Glutamatergic neuron (in vitro differentiated cells): ENCODE measurements around the gene NBAS. TPM values are rescaled to one million over a fixed set of nuclear protein-coding genes. Genes with fewer than 3 reads are reported as not detected.
A peak's percentile ranks its signal among the peaks of the same experiment; 100 is the strongest.
"Not testable (repeated sequence)": the region's sequence is repeated elsewhere in the genome, so short reads cannot be mapped to it uniquely, and the experiment has no call there.

ENCODE experiments used
- DNase-seq: peaks from one replicate; pipeline ENCODE4 v3.0.0; 2022
- H3K27ac Mint-ChIP-seq: one replicate; pipeline ENCODE4 v1.8.0; 2020; ENCODE audit warnings: mild to moderate bottlenecking, mixed read lengths, inconsistent platforms; ENCODE audit not compliant: unreplicated experiment
- H3K27me3 Mint-ChIP-seq: one replicate; pipeline ENCODE4 v1.8.0; 2020; ENCODE audit warnings: mild to moderate bottlenecking, moderate library complexity, mixed read lengths, inconsistent platforms; ENCODE audit not compliant: unreplicated experiment
- H3K36me3 Mint-ChIP-seq: one replicate; pipeline ENCODE4 v1.8.0; 2020; ENCODE audit warnings: mild to moderate bottlenecking, mixed read lengths, inconsistent platforms; ENCODE audit not compliant: unreplicated experiment
- H3K4me1 Mint-ChIP-seq: one replicate; pipeline ENCODE4 v1.8.0; 2020; ENCODE audit warnings: mild to moderate bottlenecking, low read depth, mixed read lengths, inconsistent platforms; ENCODE audit not compliant: unreplicated experiment
- H3K4me3 Mint-ChIP-seq: one replicate; pipeline ENCODE4 v1.8.0; 2020; ENCODE audit warnings: mild to moderate bottlenecking, mixed read lengths, inconsistent platforms; ENCODE audit not compliant: unreplicated experiment
- H3K9me3 Mint-ChIP-seq: one replicate; pipeline ENCODE4 v1.8.0; 2020; ENCODE audit warnings: mild to moderate bottlenecking, moderate library complexity, mixed read lengths, inconsistent platforms; ENCODE audit not compliant: unreplicated experiment
- total RNA-seq: library from RNA; stranded (reverse); fragmentation: NEBNext Ultra II Directional; extraction: Animal tissue kit (Norgen Biotek cat#: 25700); gene quantifications from one replicate; pipeline ENCODE4 v1.2.1, GENCODE V29; 2021; ENCODE audit not compliant: unreplicated experiment
- TF ChIP-seq, protein P1 (sequence below): fragments of 200-600 bp; sonication (generic); IDR thresholded peaks from one replicate; pipeline ENCODE4 v1.5.0; 2021; ENCODE audit not compliant: partially characterized antibody, unreplicated experiment

NBAS gene
- total RNA-seq, 1 donor from 2014 or later: 46.1 TPM

DNA sequence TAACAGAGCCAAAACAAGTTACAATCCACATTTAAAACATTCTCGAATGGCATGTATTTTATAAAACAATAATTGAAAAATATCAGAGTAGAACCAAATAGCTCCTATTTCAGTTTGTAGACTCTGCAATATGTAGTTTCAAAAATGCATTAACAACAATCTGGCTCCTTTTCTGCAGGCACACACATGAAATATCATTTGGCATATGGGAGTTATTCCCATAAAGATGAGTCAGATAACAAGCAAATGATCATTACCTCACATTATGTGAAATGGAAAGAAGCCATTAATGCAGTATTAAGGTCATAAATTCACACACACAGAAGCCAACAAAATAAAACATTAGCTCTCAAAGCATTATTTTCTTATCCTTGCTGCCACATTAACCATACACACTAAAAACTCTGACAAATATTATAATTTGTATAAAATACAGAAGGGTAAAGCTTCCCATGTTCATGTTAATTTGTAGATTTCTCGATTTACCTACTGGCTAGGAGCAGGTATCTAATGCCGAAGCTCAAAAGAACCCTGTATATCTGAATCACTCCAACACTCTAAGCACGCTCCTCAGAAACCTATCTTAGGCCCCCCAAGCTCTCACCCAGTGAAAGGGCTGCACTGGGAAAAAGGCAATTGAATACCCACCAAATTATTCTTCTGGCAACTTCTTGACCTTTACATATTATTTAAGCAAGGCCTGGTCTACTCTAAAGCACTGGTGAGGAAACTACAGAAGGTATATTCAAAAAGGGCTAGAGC, 13.8 kb downstream of the NBAS start:
- no peaks in the 10 kb centered on the region for H3K27me3 Mint-ChIP-seq
- DNase-seq: no peak

DNA sequence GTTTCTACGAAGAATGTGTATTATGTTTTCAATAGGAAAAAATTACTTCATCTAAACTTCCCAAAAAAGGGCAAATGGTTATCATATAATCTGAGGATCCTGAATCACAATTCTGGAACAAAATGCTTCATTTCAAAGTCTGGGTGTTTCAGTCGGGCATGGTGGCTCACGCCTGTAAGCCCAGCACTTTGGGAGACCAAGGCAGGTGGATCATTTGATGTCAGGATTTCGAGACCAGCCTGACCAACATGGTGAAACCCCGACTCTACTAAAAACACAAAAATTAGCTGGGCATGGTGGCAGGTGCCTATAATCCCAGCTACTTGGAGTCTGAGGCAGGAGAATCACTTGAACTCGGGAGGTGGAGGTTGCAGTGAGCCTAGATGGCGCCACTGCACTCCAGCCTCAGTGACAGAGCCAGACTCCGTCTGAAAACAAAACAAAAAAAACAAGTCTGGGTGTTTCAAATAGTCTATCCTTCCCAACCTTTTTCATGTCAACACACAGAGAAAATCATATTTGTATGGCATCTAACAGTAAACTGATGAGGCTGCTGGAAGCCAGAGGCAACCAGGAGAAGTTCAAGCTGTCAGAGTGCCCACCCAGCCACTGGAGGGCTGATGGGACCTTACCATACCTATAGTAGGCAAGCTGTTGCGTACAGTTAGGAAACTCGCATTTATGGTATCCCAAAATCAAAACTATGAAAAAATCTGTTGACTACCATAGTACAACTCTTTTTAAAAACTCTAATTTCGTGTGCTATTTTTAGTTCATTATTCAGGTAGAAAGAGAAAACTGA, 14.6 kb downstream of the NBAS start:
- Mint-ChIP-seq H3K9me3 (no peaks in the 10 kb centered on the region), H3K4me3 (no peak overlapping the region), H3K27me3 (no peaks in the 10 kb centered on the region), H3K27ac (no peak overlapping the region), H3K4me1 (peaks cover 5% of the 10 kb centered on the region), H3K36me3 (no peaks in the 10 kb centered on the region)
- no peak for DNase-seq
- TF ChIP-seq, protein P1, sequence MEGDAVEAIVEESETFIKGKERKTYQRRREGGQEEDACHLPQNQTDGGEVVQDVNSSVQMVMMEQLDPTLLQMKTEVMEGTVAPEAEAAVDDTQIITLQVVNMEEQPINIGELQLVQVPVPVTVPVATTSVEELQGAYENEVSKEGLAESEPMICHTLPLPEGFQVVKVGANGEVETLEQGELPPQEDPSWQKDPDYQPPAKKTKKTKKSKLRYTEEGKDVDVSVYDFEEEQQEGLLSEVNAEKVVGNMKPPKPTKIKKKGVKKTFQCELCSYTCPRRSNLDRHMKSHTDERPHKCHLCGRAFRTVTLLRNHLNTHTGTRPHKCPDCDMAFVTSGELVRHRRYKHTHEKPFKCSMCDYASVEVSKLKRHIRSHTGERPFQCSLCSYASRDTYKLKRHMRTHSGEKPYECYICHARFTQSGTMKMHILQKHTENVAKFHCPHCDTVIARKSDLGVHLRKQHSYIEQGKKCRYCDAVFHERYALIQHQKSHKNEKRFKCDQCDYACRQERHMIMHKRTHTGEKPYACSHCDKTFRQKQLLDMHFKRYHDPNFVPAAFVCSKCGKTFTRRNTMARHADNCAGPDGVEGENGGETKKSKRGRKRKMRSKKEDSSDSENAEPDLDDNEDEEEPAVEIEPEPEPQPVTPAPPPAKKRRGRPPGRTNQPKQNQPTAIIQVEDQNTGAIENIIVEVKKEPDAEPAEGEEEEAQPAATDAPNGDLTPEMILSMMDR: no peak

More for the DNA sequence above, 13.8 kb downstream of the NBAS start:
- Mint-ChIP-seq H3K9me3 (no peaks in the 10 kb centered on the region), H3K27ac (no peak overlapping the region), H3K4me1 (peaks cover 5% of the 10 kb centered on the region), H3K4me3 (no peak overlapping the region), H3K36me3 (no peaks in the 10 kb centered on the region)
- TF ChIP-seq, protein P1: no peak

DNA sequence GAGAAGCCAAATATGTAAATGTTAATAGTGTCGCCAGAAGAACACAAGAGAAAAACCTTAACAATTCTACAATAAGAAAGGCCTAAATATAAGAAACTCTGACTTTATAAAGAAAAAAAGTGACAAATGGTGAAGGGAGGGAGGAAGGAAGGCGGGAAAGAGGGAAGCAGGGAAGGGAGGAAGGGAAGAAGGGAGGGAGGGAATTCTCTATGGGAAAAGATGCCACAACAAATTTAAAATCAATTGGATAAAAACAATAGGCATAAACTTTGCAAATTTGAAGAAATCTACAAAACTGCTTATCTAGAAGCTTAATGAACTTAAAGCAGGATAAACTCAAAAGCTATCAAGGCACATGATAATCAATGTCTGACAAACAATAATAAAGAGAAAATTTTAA, 16.9 kb downstream of the NBAS start:
- peaks cover 5% of the 10 kb centered on the region for H3K4me1 Mint-ChIP-seq
- no peak for DNase-seq
- no peak overlapping the region for H3K4me3 Mint-ChIP-seq
- peaks cover 7% of the 10 kb centered on the region for H3K36me3 Mint-ChIP-seq
- TF ChIP-seq, protein P1: no peak
- H3K9me3 Mint-ChIP-seq: peaks cover 6% of the 10 kb centered on the region
- peaks cover 2% of the 10 kb centered on the region for H3K27me3 Mint-ChIP-seq
- no peak overlapping the region for H3K27ac Mint-ChIP-seq

DNA sequence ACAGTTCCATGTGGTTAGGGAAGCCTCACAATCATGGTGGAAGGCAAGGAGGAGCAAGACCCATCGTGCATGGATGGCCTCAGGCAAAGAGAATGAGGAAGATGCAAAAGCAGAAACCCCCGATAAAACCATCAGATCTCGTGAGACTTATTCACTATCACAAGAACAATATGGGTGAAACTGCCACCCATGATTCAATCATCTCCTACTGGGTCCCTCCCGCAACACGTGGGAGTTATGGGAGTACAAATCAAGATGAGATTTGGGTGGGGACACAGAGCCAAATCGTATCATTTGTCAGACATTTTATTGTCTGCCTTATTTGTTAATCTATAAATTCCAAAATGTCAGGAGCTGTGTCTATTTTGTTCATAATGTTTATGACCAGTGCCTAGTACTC, 17.6 kb downstream of the NBAS start:
- TF ChIP-seq, protein P1: no peak
- peaks cover 7% of the 10 kb centered on the region for H3K36me3 Mint-ChIP-seq
- peaks cover 6% of the 10 kb centered on the region for H3K9me3 Mint-ChIP-seq
- peak overlapping the region; percentile 90 for H3K27ac Mint-ChIP-seq
- peaks cover 2% of the 10 kb centered on the region for H3K27me3 Mint-ChIP-seq
- peaks cover 5% of the 10 kb centered on the region for H3K4me1 Mint-ChIP-seq
- no peak overlapping the region for H3K4me3 Mint-ChIP-seq
- no peak for DNase-seq

DNA sequence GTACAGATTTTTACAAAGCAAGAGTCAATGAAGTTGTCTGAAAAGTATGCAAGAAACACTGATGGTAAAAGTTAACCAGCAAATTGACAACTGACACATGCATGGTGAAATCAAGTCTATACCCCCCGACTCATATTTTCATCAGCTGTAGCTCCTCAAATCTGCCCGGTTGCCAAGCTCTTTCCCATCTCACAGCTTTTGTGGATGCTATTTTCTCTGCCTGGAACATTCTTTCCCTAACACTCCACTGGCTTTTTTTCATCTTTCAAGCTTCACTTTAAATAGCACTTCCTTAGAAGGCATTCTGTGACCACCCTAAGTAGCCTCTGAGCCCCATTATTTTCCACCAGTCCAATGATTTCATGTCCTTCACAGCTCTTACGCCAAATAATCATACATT, 18.1 kb downstream of the NBAS start:
- TF ChIP-seq, protein P1: no peak
- Mint-ChIP-seq H3K27me3 (peaks cover 2% of the 10 kb centered on the region), H3K36me3 (peaks cover 7% of the 10 kb centered on the region), H3K9me3 (peaks cover 6% of the 10 kb centered on the region), H3K27ac (peak overlapping the region; percentile 90), H3K4me1 (peaks cover 5% of the 10 kb centered on the region), H3K4me3 (no peak overlapping the region)
- no peak for DNase-seq

DNA sequence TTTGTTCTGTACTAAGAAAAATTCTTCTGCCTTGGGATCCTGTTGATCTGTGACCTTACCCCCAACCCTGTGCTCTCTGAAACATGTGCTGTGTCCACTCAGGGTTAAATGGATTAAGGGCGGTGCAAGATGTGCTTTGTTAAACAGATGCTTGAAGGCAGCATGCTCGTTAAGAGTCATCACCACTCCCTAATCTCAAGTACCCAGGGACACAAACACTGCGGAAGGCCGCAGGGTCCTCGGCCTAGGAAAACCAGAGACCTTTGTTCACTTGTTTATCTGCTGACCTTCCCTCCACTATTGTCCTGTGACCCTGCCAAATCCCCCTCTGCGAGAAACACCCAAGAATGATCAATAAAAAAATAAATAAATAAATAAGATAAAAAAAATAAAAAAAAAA, 18.9 kb downstream of the NBAS start:
- H3K27ac Mint-ChIP-seq: peak overlapping the region; percentile 90
- not testable (repeated sequence) for H3K4me3 Mint-ChIP-seq, DNase-seq, H3K36me3 Mint-ChIP-seq, H3K27me3 Mint-ChIP-seq, H3K9me3 Mint-ChIP-seq, H3K4me1 Mint-ChIP-seq

DNA sequence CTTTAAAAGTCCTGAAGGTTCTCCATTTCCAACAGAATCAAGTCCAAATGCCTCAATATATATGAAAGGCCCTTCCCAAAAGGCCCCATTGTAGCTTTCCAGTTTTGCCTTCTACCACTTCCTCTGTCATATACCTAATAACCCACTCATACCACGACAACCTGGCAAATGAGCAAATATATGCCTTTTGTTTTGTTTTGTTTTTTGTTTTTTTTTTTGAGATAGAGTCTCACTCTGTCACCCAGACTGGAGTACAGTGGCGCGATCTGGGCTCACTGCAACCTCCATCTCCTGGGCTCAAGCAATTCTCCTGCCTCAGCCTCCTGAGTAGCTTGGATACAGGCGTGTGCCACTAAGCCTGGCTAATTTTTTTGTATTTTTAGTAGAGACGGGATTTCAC, 20.6 kb downstream of the NBAS start:
- H3K9me3 Mint-ChIP-seq, H3K27me3 Mint-ChIP-seq, H3K4me1 Mint-ChIP-seq, DNase-seq, H3K4me3 Mint-ChIP-seq: not testable (repeated sequence)
- Mint-ChIP-seq H3K27ac (peak overlapping the region; percentile 36), H3K36me3 (peaks cover 12% of the 10 kb centered on the region)
